ENCODE measurements around the gene KRT86. TPM values are rescaled to one million over a fixed set of nuclear protein-coding genes. Genes with fewer than 3 reads are reported as not detected.

The KRT86 gene
- total and polyA plus RNA-seq, 2 donors (not counting 1 experiment from before 2014, with no cell fraction given), result 0.02 to 0.17 TPM

GRCh38 chr12:52247622-52248540 lies 26.6 kb upstream of the KRT86 start:
- Histone ChIP-seq H3K9me3 (ENCODE audit: control insufficient read depth, insufficient read depth, low read depth, low read length) (no peaks in the 10 kb centered on the region), H2AFZ (ENCODE audit: low read length) (no peak overlapping the region), H3K4me2 (ENCODE audit: extremely low read depth, insufficient read depth, low read length) (no peak overlapping the region), H3K27ac (ENCODE audit: insufficient read depth, low read length) (no peak overlapping the region), H3K9ac (ENCODE audit: insufficient read depth, low read length) (no peak overlapping the region), H3K4me3 (replicated peaks in 1 of 4; ENCODE audit: control extremely low read depth in 1 of 4, insufficient read depth in 1 of 4, low read depth in 3 of 4, low read length in 4 of 4) (no peak overlapping the region), H3K79me2 (ENCODE audit: control insufficient read depth, insufficient read depth, low read length) (no peaks in the 10 kb centered on the region), H3K4me1 (ENCODE audit: control insufficient read depth, extremely low read depth, insufficient read depth, low read length) (peaks cover 13% of the 10 kb centered on the region), H4K20me1 (ENCODE audit: control insufficient read depth, extremely low read depth, insufficient read depth, low read length) (no peaks in the 10 kb centered on the region), H3K36me3 (ENCODE audit: control insufficient read depth, insufficient read depth, low read length) (no peaks in the 10 kb centered on the region), H3K27me3 (ENCODE audit: control insufficient read depth, insufficient read depth, low read length) (peaks cover 5% of the 10 kb centered on the region)
- TF ChIP-seq EZH2 (IDR thresholded peaks at IDR 0.05; ENCODE audit: low read length, missing control alignments), result no peak
- TF ChIP-seq CTCF (conservative IDR thresholded peaks at IDR 0.05 in 1 of 2, IDR thresholded peaks at IDR 0.05 in 1 of 2; ENCODE audit: low read depth in 1 of 2, low read length in 2 of 2), result no peak
- no peak for DNase-seq (ENCODE audit: low read depth in 2 of 2)

- Histone ChIP-seq H3K27ac (ENCODE audit: insufficient read depth, low read length) (no peak overlapping the region), H3K4me1 (ENCODE audit: control insufficient read depth, extremely low read depth, insufficient read depth, low read length) (peaks cover 8% of the 10 kb centered on the region), H2AFZ (ENCODE audit: low read length) (no peak overlapping the region), H3K9me3 (ENCODE audit: control insufficient read depth, insufficient read depth, low read depth, low read length) (no peaks in the 10 kb centered on the region), H3K36me3 (ENCODE audit: control insufficient read depth, insufficient read depth, low read length) (no peaks in the 10 kb centered on the region), H3K4me2 (ENCODE audit: extremely low read depth, insufficient read depth, low read length) (no peak overlapping the region), H3K79me2 (ENCODE audit: control insufficient read depth, insufficient read depth, low read length) (no peaks in the 10 kb centered on the region), H3K4me3 (replicated peaks in 1 of 4; ENCODE audit: control extremely low read depth in 1 of 4, insufficient read depth in 1 of 4, low read depth in 3 of 4, low read length in 4 of 4) (no peak overlapping the region), H3K27me3 (ENCODE audit: control insufficient read depth, insufficient read depth, low read length) (peaks cover 6% of the 10 kb centered on the region), H3K9ac (ENCODE audit: insufficient read depth, low read length) (no peak overlapping the region), H4K20me1 (ENCODE audit: control insufficient read depth, extremely low read depth, insufficient read depth, low read length) (no peaks in the 10 kb centered on the region)
- no peak for DNase-seq (ENCODE audit: low read depth in 2 of 2)
- no peak for TF ChIP-seq CTCF (conservative IDR thresholded peaks at IDR 0.05 in 1 of 2, IDR thresholded peaks at IDR 0.05 in 1 of 2; ENCODE audit: low read depth in 1 of 2, low read length in 2 of 2)
- TF ChIP-seq EZH2 (IDR thresholded peaks at IDR 0.05; ENCODE audit: low read length, missing control alignments), result no peak
These were observed 25.6 kb upstream of the KRT86 start for GRCh38 chr12:52248541-52249461.

- peaks cover 6% of the 10 kb centered on the region for H3K27me3 ChIP-seq (ENCODE audit: control insufficient read depth, insufficient read depth, low read length)
- no peak overlapping the region for H3K4me2 ChIP-seq (ENCODE audit: extremely low read depth, insufficient read depth, low read length)
- no peak overlapping the region for H3K4me3 ChIP-seq (replicated peaks in 1 of 4; ENCODE audit: control extremely low read depth in 1 of 4, insufficient read depth in 1 of 4, low read depth in 3 of 4, low read length in 4 of 4)
- H3K36me3 ChIP-seq (ENCODE audit: control insufficient read depth, insufficient read depth, low read length), result no peaks in the 10 kb centered on the region
- no peak for DNase-seq (ENCODE audit: low read depth in 2 of 2)
- H3K79me2 ChIP-seq (ENCODE audit: control insufficient read depth, insufficient read depth, low read length), result no peaks in the 10 kb centered on the region
- H3K9ac ChIP-seq (ENCODE audit: insufficient read depth, low read length), result no peak overlapping the region
- H3K27ac ChIP-seq (ENCODE audit: insufficient read depth, low read length), result no peak overlapping the region
- TF ChIP-seq EZH2 (IDR thresholded peaks at IDR 0.05; ENCODE audit: low read length, missing control alignments) (no peak), CTCF (conservative IDR thresholded peaks at IDR 0.05 in 1 of 2, IDR thresholded peaks at IDR 0.05 in 1 of 2; ENCODE audit: low read depth in 1 of 2, low read length in 2 of 2) (no peak)
- H4K20me1 ChIP-seq (ENCODE audit: control insufficient read depth, extremely low read depth, insufficient read depth, low read length), result no peaks in the 10 kb centered on the region
- no peaks in the 10 kb centered on the region for H3K9me3 ChIP-seq (ENCODE audit: control insufficient read depth, insufficient read depth, low read depth, low read length)
- H2AFZ ChIP-seq (ENCODE audit: low read length), result no peak overlapping the region
- peaks cover 2% of the 10 kb centered on the region for H3K4me1 ChIP-seq (ENCODE audit: control insufficient read depth, extremely low read depth, insufficient read depth, low read length)
These were observed 24.9 kb upstream of the KRT86 start for GRCh38 chr12:52249511-52250047.
